Prostate gland (tissue), 2 donors: Measurements from ENCODE around the gene IL1RN.

ENCODE experiments used
- CTCF ChIP-seq, 4 experiments: fragments of 200-600 bp in 2 of 4; fragments of 450-650 bp in 2 of 4; sonication (generic) in 2 of 4; IDR thresholded peaks; 1 replicate in 3 of 4; 2 replicates in 1 of 4; pipeline ENCODE4 v1.5.1; 2016 to 2019; ENCODE audit warnings: antibody characterized with exemption in 4 of 4, mild to moderate bottlenecking in 2 of 4, moderate library complexity in 2 of 4
- POLR2A ChIP-seq: fragments of 450-650 bp; IDR thresholded peaks from one replicate; pipeline ENCODE4 v1.6.1; 2016; ENCODE audit warnings: antibody characterized with exemption, mild to moderate bottlenecking
- POLR2AphosphoS5 ChIP-seq: sonication (generic); formaldehyde crosslinking; IDR thresholded peaks from one replicate; pipeline ENCODE4 v1.6.1; 2017; ENCODE audit warnings: antibody characterized with exemption

- TF ChIP-seq CTCF (IDR thresholded peaks at IDR 0.05) (no peak), POLR2A (no peak), POLR2AphosphoS5 (no peak)
These were observed 14.9 kb downstream of the IL1RN start for GRCh38 chr2:113142290-113142689.
